ENCODE data around the gene PLPPR5. TPM values are rescaled to one million over a fixed set of nuclear protein-coding genes. Genes with fewer than 3 reads are reported as not detected.

The PLPPR5 gene
- polyA plus RNA-seq, 4 donors: 0.06 to 0.27 (median 0.09) TPM; not detected in 1

DNA sequence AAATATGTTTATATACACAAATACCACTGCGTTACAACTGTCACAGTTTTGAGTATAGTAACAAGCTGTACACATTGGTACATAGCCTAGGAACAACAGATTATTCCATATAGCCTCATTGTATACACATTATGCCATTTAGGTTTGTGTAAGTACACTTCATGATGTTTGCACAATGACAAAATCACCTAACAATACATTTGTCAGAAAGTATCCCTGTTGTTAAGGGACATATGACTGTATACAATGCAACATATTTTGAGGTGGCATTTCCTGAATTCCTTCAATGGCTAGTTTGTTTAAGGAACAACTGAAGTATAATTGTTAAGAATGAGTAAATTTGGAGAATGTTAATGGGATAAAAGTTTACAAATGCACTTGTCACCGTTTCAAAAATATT, 19.0 kb downstream of the PLPPR5 start:
- Histone ChIP-seq H3K4me3 (ENCODE audit: low read depth in 1 of 3, low read length in 3 of 3) (no peak overlapping the region), H3K27me3 (ENCODE audit: control insufficient read depth in 3 of 3, insufficient read depth in 3 of 3, low read length in 3 of 3) (no peaks in the 10 kb centered on the region), H3K36me3 (ENCODE audit: control insufficient read depth in 3 of 3, insufficient read depth in 2 of 3, low read depth in 1 of 3, low read length in 3 of 3) (no peaks in the 10 kb centered on the region), H3K4me1 (ENCODE audit: control insufficient read depth in 3 of 3, insufficient read depth in 2 of 3, low read depth in 1 of 3, low read length in 2 of 3) (no peaks in the 10 kb centered on the region), H3K27ac (ENCODE audit: low read depth in 1 of 3, low read length in 2 of 3) (no peak overlapping the region), H3K9me3 (ENCODE audit: control insufficient read depth in 2 of 2, insufficient read depth in 1 of 2, low read depth in 1 of 2, low read length in 1 of 2) (peaks cover 0 to 4% of the 10 kb centered on the region in 2 donors)
- no peak for DNase-seq
- WGBS, 3 donors: 47 to 75% (median 60%) methylated on average over 2 of the region's 2 CpGs
- no peak for FAIRE-seq

GRCh38 chr1:98981917-98982513, 22.6 kb downstream of the PLPPR5 start:
- FAIRE-seq (no peak), DNase-seq (no peak)

DNA sequence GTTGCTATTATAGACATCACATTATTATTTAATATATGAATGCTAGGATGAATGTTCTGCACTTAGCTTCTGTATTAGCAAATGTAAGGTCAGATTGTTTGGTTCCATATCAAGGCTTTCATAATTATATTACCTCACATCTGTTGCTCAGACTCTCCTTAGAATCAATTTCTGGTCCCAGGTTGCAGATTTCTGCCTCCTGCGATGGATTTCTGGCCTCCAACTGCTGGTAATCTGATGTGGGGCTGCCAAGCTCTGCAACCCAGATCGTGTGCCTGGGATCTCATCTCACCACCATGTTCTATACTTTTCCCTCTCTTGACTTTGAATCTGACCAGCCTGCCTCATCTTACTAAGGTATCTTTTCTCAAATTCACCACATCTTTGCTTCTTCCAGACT, 25.2 kb downstream of the PLPPR5 start:
- Histone ChIP-seq H3K4me3 (ENCODE audit: low read depth in 1 of 3, low read length in 3 of 3) (no peak overlapping the region), H3K36me3 (ENCODE audit: control insufficient read depth in 3 of 3, insufficient read depth in 2 of 3, low read depth in 1 of 3, low read length in 3 of 3) (no peaks in the 10 kb centered on the region), H3K27me3 (ENCODE audit: control insufficient read depth in 3 of 3, insufficient read depth in 3 of 3, low read length in 3 of 3) (peaks cover 0 to 2% (median 0%) of the 10 kb centered on the region in 3 donors), H3K4me1 (ENCODE audit: control insufficient read depth in 3 of 3, insufficient read depth in 2 of 3, low read depth in 1 of 3, low read length in 2 of 3) (no peaks in the 10 kb centered on the region), H3K9me3 (ENCODE audit: control insufficient read depth in 2 of 2, insufficient read depth in 1 of 2, low read depth in 1 of 2, low read length in 1 of 2) (peaks cover 0 to 4% of the 10 kb centered on the region in 2 donors), H3K27ac (ENCODE audit: low read depth in 1 of 3, low read length in 2 of 3) (no peak overlapping the region)
- DNase-seq (no peak), FAIRE-seq (no peak)
- WGBS, 3 donors: 65 to 74% (median 67%) methylated on average over 2 of the region's 2 CpGs

More at GRCh38 chr1:98981917-98982513, 22.6 kb downstream of the PLPPR5 start:
- H3K4me3 ChIP-seq (ENCODE audit: low read depth in 1 of 3, low read length in 3 of 3): no peak overlapping the region
- H3K4me1 ChIP-seq (ENCODE audit: control insufficient read depth in 3 of 3, insufficient read depth in 2 of 3, low read depth in 1 of 3, low read length in 2 of 3): no peaks in the 10 kb centered on the region
- H3K36me3 ChIP-seq (ENCODE audit: control insufficient read depth in 3 of 3, insufficient read depth in 2 of 3, low read depth in 1 of 3, low read length in 3 of 3): no peaks in the 10 kb centered on the region
- H3K27me3 ChIP-seq (ENCODE audit: control insufficient read depth in 3 of 3, insufficient read depth in 3 of 3, low read length in 3 of 3): no peaks in the 10 kb centered on the region
- H3K27ac ChIP-seq (ENCODE audit: low read depth in 1 of 3, low read length in 2 of 3): no peak overlapping the region
- WGBS, 3 donors: 69 to 76% (median 73%) methylated on average over 3 of the region's 3 CpGs
- H3K9me3 ChIP-seq (ENCODE audit: control insufficient read depth in 2 of 2, insufficient read depth in 1 of 2, low read depth in 1 of 2, low read length in 1 of 2): peaks cover 0 to 4% of the 10 kb centered on the region in 2 donors

DNA sequence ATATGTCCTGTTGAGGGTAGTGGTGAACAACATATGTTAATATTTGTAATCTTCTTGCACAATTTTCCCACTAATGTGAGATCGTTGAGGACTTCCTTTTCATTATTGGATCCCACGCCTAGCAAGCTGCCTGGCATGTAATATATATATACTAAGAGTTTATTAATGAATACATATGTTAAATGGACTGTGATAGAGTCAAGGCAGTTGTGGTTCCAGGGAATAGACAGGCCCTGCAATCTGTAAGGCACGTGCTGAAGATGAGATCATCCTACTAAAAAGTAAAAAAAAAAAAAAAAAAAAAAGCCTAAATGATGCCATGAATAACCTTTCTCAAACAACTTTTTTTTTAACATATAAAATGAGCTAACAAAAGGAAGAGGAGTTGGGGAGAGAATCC, 28.9 kb downstream of the PLPPR5 start:
- H3K9me3 ChIP-seq (ENCODE audit: control insufficient read depth in 2 of 2, insufficient read depth in 1 of 2, low read depth in 1 of 2, low read length in 1 of 2): no peaks in the 10 kb centered on the region
- no peak overlapping the region for H3K27ac ChIP-seq (ENCODE audit: low read depth in 1 of 3, low read length in 2 of 3)
- FAIRE-seq (no peak), DNase-seq (no peak)
- H3K27me3 ChIP-seq (ENCODE audit: control insufficient read depth in 3 of 3, insufficient read depth in 3 of 3, low read length in 3 of 3): peaks cover 0 to 2% (median 0%) of the 10 kb centered on the region in 3 donors
- no peaks in the 10 kb centered on the region for H3K36me3 ChIP-seq (ENCODE audit: control insufficient read depth in 3 of 3, insufficient read depth in 2 of 3, low read depth in 1 of 3, low read length in 3 of 3)
- 66 to 75% (median 69%) methylated on average over 3 of the region's 3 CpGs for WGBS, 3 donors
- H3K4me1 ChIP-seq (ENCODE audit: control insufficient read depth in 3 of 3, insufficient read depth in 2 of 3, low read depth in 1 of 3, low read length in 2 of 3): no peaks in the 10 kb centered on the region
- H3K4me3 ChIP-seq (ENCODE audit: low read depth in 1 of 3, low read length in 3 of 3): no peak overlapping the region

DNA sequence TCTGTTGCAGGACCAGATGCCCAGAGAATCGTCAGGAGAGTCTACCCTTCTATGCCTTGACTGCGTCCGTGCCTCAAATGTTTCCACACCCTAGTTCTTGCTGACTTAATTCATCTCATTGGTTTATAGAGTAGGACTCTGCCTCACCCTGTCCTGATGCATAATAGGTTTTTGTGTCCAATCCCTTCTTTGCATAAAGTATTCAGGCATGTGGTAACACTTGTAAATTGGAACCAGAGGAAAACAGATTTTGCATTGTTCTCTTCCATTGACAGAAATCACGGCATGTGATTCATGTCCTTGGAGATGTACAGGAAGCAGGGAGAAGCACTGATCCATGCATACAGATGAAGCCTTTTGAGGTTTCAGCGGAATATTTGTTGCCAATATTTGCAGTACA, 29.5 kb downstream of the PLPPR5 start:
- H3K36me3 ChIP-seq (ENCODE audit: control insufficient read depth in 3 of 3, insufficient read depth in 2 of 3, low read depth in 1 of 3, low read length in 3 of 3): no peaks in the 10 kb centered on the region
- FAIRE-seq (no peak), DNase-seq (no peak)
- H3K4me3 ChIP-seq (ENCODE audit: low read depth in 1 of 3, low read length in 3 of 3): no peak overlapping the region
- H3K27me3 ChIP-seq (ENCODE audit: control insufficient read depth in 3 of 3, insufficient read depth in 3 of 3, low read length in 3 of 3): peaks cover 0 to 2% (median 0%) of the 10 kb centered on the region in 3 donors
- 76 to 86% (median 82%) methylated on average over 5 of the region's 5 CpGs for WGBS, 3 donors
- H3K9me3 ChIP-seq (ENCODE audit: control insufficient read depth in 2 of 2, insufficient read depth in 1 of 2, low read depth in 1 of 2, low read length in 1 of 2): no peaks in the 10 kb centered on the region
- no peak overlapping the region for H3K27ac ChIP-seq (ENCODE audit: low read depth in 1 of 3, low read length in 2 of 3)
- H3K4me1 ChIP-seq (ENCODE audit: control insufficient read depth in 3 of 3, insufficient read depth in 2 of 3, low read depth in 1 of 3, low read length in 2 of 3): no peaks in the 10 kb centered on the region

GRCh38 chr1:98969798-98970490, 34.7 kb downstream of the PLPPR5 start:
- H3K4me1 ChIP-seq (ENCODE audit: control insufficient read depth in 3 of 3, insufficient read depth in 2 of 3, low read depth in 1 of 3, low read length in 2 of 3): no peaks in the 10 kb centered on the region
- H3K9me3 ChIP-seq (ENCODE audit: control insufficient read depth in 2 of 2, insufficient read depth in 1 of 2, low read depth in 1 of 2, low read length in 1 of 2): no peaks in the 10 kb centered on the region
- H3K27ac ChIP-seq (ENCODE audit: low read depth in 1 of 3, low read length in 2 of 3): no peak overlapping the region
- DNase-seq (no peak), FAIRE-seq (no peak)
- H3K27me3 ChIP-seq (ENCODE audit: control insufficient read depth in 3 of 3, insufficient read depth in 3 of 3, low read length in 3 of 3): peaks cover 0 to 2% (median 0%) of the 10 kb centered on the region in 3 donors
- no peaks in the 10 kb centered on the region for H3K36me3 ChIP-seq (ENCODE audit: control insufficient read depth in 3 of 3, insufficient read depth in 2 of 3, low read depth in 1 of 3, low read length in 3 of 3)
- H3K4me3 ChIP-seq (ENCODE audit: low read depth in 1 of 3, low read length in 3 of 3): no peak overlapping the region
- WGBS, 3 donors: 59 to 62% (median 61%) methylated on average over 1 of the region's 1 CpG

DNA sequence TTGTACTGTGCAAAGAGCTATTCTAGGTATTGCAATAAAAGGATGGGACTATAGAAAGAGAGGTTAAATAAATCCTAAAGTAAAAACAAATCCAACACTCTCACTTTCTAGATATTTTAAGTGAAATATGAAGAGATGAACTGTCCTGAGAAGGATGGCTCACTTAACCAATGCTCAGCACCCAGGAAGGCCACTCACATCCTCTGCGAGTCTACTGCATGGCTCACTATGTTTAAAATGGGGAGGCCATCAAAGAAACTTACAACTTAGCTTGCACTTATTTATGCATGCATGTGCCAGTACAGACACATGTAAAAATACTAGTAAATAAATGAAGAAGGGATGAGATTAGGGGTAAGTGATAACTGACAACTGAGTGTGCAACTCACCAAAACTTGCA, 37.5 kb downstream of the PLPPR5 start:
- H3K4me3 ChIP-seq (ENCODE audit: low read depth in 1 of 3, low read length in 3 of 3): no peak overlapping the region
- no peak for DNase-seq
- no peaks in the 10 kb centered on the region for H3K9me3 ChIP-seq (ENCODE audit: control insufficient read depth in 2 of 2, insufficient read depth in 1 of 2, low read depth in 1 of 2, low read length in 1 of 2)
- no peaks in the 10 kb centered on the region for H3K4me1 ChIP-seq (ENCODE audit: control insufficient read depth in 3 of 3, insufficient read depth in 2 of 3, low read depth in 1 of 3, low read length in 2 of 3)
- H3K27me3 ChIP-seq (ENCODE audit: control insufficient read depth in 3 of 3, insufficient read depth in 3 of 3, low read length in 3 of 3): no peaks in the 10 kb centered on the region
- no peak for FAIRE-seq
- H3K27ac ChIP-seq (ENCODE audit: low read depth in 1 of 3, low read length in 2 of 3): no peak overlapping the region
- no peaks in the 10 kb centered on the region for H3K36me3 ChIP-seq (ENCODE audit: control insufficient read depth in 3 of 3, insufficient read depth in 2 of 3, low read depth in 1 of 3, low read length in 3 of 3)
- 82 to 84% (median 84%) methylated on average over 1 of the region's 1 CpG for WGBS, 3 donors

DNA sequence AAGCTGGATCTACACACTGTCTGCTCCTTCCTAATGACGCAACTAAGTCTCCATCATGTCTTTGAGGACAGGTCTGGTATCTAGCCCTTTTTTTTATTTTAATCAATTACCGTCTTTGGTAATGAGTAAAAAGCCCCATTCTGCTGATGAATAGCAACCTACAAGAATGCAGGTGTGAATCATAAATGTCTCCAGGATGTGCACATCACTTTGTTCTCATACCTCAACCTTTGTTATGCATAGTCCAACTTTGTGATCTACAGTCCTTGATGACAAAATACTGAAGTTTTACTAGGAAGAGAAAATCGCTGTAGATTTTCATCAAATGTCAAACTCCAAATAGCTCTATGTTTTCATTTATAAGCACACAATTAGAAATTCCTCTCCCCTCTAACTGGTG, 39.3 kb downstream of the PLPPR5 start:
- Histone ChIP-seq H3K36me3 (ENCODE audit: control insufficient read depth in 3 of 3, insufficient read depth in 2 of 3, low read depth in 1 of 3, low read length in 3 of 3) (no peaks in the 10 kb centered on the region), H3K27me3 (ENCODE audit: control insufficient read depth in 3 of 3, insufficient read depth in 3 of 3, low read length in 3 of 3) (no peaks in the 10 kb centered on the region), H3K4me3 (ENCODE audit: low read depth in 1 of 3, low read length in 3 of 3) (no peak overlapping the region), H3K4me1 (ENCODE audit: control insufficient read depth in 3 of 3, insufficient read depth in 2 of 3, low read depth in 1 of 3, low read length in 2 of 3) (no peaks in the 10 kb centered on the region), H3K27ac (ENCODE audit: low read depth in 1 of 3, low read length in 2 of 3) (no peak overlapping the region), H3K9me3 (ENCODE audit: control insufficient read depth in 2 of 2, insufficient read depth in 1 of 2, low read depth in 1 of 2, low read length in 1 of 2) (no peaks in the 10 kb centered on the region)
- WGBS, 3 donors: 83 to 90% (median 89%) methylated on average over 3 of the region's 3 CpGs
- DNase-seq: no peak
- FAIRE-seq: no peak
